A549 treated with AZD9567 at 1 μM for 4 hours (cell line): ENCODE results near the gene TNNI2. TPM values are rescaled to one million over a fixed set of nuclear protein-coding genes. Genes with fewer than 3 reads are reported as not detected.

Source experiments
- total RNA-seq: library from RNA; stranded (reverse); fragments of 200-300 nt; extraction: Qiagen RNA extraction; gene quantifications from 5 replicates; pipeline ENCODE4 v1.2.3, GENCODE V29; 2022; ENCODE audit not compliant: insufficient read depth

TNNI2 gene
- total RNA-seq = 0.26 TPM in 1 of 5 replicates, not detected in the others

DNA sequence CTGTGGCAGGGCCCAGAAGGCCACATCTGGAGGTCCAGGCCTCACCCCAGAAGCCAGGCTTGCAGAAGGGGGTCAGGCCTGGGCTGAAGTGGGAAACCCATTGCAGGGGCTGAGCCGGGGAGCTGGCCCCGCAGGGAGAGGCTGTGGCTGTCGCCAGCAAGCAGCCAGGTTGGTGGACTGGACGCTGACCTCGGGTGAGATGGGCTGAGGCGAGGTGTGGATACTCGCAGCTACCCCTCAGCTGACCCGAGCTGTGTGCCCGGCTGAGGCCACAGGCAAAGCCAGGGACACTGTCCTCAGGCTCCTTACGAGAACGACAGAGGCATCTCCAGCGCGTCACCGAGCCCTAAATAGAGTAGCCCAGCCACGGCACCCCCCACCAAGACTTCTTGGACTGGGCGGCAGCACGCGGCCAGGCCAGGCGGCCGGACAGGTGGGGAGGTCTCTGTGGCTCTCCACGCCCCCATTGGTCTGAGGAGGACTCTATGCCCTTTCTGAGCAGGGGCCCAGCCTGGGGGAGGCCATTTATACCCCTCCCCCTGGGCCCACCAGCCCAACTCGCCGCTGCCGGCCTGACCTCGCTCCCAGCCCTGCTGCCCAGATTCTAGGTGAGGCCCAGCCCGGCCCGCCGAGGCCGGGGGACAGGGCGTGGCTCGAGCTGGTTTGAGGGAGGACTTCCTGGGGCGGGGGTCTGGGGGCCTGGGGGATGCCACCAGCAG, at the start of gene TNNI2:
TSS of gene TNNI2 (plus strand) at position 556 of the 719 bp plus-strand sequence. CDS start 716 bp downstream, outside the sequence.

DNA sequence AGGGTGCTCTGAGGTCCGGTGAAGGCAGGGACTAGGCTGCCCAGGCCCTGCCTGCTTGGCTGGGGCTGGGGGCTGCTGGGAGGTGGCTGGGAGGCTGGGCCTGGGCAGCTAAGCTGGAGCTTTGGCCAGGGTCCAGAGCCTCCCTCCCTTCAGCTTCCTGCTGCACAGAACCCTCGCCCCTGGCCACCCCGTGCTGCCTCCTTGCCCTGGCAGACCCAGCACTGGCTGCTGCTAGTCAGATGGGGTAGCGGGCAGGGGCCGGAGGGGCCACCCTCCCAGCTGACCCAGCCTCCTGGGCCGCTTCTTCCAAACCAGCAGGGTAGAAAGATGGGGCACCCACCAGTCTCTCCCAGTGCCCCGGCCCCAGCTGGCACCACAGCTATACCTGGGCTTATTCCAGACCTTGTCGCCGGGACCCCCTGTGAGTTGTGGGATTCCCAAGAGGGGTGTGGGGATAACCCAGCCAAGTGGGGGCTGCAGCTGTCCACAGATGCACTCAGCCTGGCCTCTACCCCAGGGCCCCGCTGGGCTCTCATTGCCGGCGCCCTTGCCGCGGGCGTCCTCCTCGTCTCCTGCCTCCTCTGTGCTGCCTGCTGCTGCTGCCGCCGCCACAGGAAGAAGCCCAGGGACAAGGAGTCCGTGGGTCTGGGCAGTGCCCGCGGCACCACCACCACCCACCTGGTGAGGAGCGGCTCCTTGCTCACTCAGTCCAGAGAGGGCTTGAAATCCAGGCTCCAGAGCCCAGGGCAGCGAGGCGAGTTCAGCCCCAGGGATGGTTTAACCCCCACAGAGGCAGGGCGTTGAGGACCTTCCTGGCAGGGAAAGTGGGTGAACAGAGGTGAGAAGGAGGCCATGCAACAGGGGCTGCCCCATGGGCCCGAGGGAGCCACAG, 3.8 kb upstream of the TNNI2 start, which contains the start of gene SYT8:
TSS of gene SYT8 (plus strand) at position 212 of the 892 bp plus-strand sequence. CDS start at position 328, 116 bp downstream.

GRCh38 chr11:1852877-1853276, 14.1 kb downstream of the TNNI2 start, which contains the start of gene LSP1:
Gene LSP1, plus strand, starts transcription at chr11:1853084. Its CDS starts 61 bp downstream, at chr11:1853145.

Other genes starting within 250 kb of the TNNI2 start
- gene KRTAP5-2, start 240.7 kb upstream of the TNNI2 start, total RNA-seq = not detected in 5 replicates
- gene KRTAP5-3, start 230.5 kb upstream of the TNNI2 start, total RNA-seq = not detected in 5 replicates
- not detected in 5 replicates for gene KRTAP5-4, start 216.8 kb upstream of the TNNI2 start, total RNA-seq
- not detected in 5 replicates for gene KRTAP5-5, start 209.2 kb upstream of the TNNI2 start, total RNA-seq
- gene KRTAP5-6, start 141.8 kb upstream of the TNNI2 start, total RNA-seq = not detected in 5 replicates
- gene IFITM10, start 88.4 kb upstream of the TNNI2 start, total RNA-seq = 0.99 to 1.6 TPM (median 1.5 TPM) in 5 replicates
- gene CTSD, start 75.1 kb upstream of the TNNI2 start, total RNA-seq = 459 to 545 TPM (median 470 TPM) in 5 replicates
- gene SYT8, start 4.0 kb upstream of the TNNI2 start, total RNA-seq = 0.10 to 0.33 TPM (median 0.19 TPM) in 4 of 5 replicates, not detected in the other
- gene LSP1, start 14.1 kb downstream of the TNNI2 start, total RNA-seq = 0.76 to 1.9 TPM (median 1.0 TPM) in 4 of 5 replicates, not detected in the other
- not detected in 5 replicates for gene PRR33, start 52.9 kb downstream of the TNNI2 start, total RNA-seq
- 0.22 TPM in 1 of 5 replicates, not detected in the others for gene TNNT3, start 80.7 kb downstream of the TNNI2 start, total RNA-seq
- 127 to 156 TPM (median 148 TPM) in 5 replicates for gene MRPL23, start 108.4 kb downstream of the TNNI2 start, total RNA-seq
- gene H19, start 158.9 kb downstream of the TNNI2 start, total RNA-seq = 6.5 to 15.3 TPM (median 13.4 TPM) in 5 replicates